GM12878 (cell line): ENCODE measurements around the gene NOTCH3. TPM values are rescaled to one million over a fixed set of nuclear protein-coding genes. Genes with fewer than 3 reads are reported as not detected.

Source experiments
- CBX3 ChIP-seq: fragments of 200-600 bp; sonication (generic); IDR thresholded peaks from 2 replicates; pipeline ENCODE4 v1.6.1; 2016; ENCODE audit warnings: low read depth, borderline replicate concordance
- CHD4 ChIP-seq: fragments of 200-600 bp; sonication (generic); IDR thresholded peaks from 2 replicates; pipeline ENCODE4 v1.6.1; 2016; ENCODE audit warnings: mild to moderate bottlenecking
- HSF1 ChIP-seq: fragments of 150-350 bp; IDR thresholded peaks from 2 replicates; pipeline ENCODE4 v1.6.1; 2014; ENCODE audit warnings: mild to moderate bottlenecking, low read depth, low read length
- MEF2A ChIP-seq: IDR thresholded peaks from 2 replicates; pipeline ENCODE4 v1.6.1; 2011; ENCODE audit warnings: low read depth, mild to moderate bottlenecking, low read length, moderate library complexity; ENCODE audit not compliant: insufficient read depth
- PML ChIP-seq: IDR thresholded peaks from 2 replicates; pipeline ENCODE4 v1.6.1; 2012; ENCODE audit warnings: low read length, inconsistent platforms
- STAT1 ChIP-seq: fragments of 450-650 bp; conservative IDR thresholded peaks from 2 replicates; pipeline ENCODE4 v1.6.1; 2014; ENCODE audit warnings: antibody characterized with exemption, mild to moderate bottlenecking
- USF1 ChIP-seq: IDR thresholded peaks from 2 replicates; pipeline ENCODE4 v1.6.1; 2011; ENCODE audit warnings: borderline replicate concordance, low read depth, mild to moderate bottlenecking, moderate library complexity, mixed read lengths, low read length; ENCODE audit not compliant: insufficient read depth; ENCODE audit errors: extremely low read length
- polyA plus RNA-seq, 11 experiments: library from polyadenylated mRNA; depleted of rRNA in 4 of 11; unstranded in 6 of 11; stranded (reverse) in 5 of 11; fragments of >200 nt; fragmentation: Nextera tagmentation in 4 of 11; fragmentation: Illumina TruSeq in 1 of 11; extraction: Ambion mirVana in 4 of 11; extraction: Trizol in 1 of 11; gene quantifications; 1 replicate in 1 of 11; 2 replicates in 10 of 11; pipeline versions ENCODE4 v1.2.1 to v1.2.3, GENCODE V29; 2011 to 2016; ENCODE audit warnings: inconsistent platforms in 2 of 11, missing spikeins in 2 of 11, low read depth in 1 of 11
- total RNA-seq, 4 experiments: library from RNA; depleted of rRNA in 3 of 4; stranded (reverse); fragments of >200 nt in 3 of 4; fragmentation: Illumina TruSeq in 1 of 4; extraction: Trizol in 1 of 4; gene quantifications; 2 replicates each; pipeline versions ENCODE4 v1.2.1 to v1.2.3, GENCODE V29; 2013 to 2021
- TF ChIP-seq, protein P1 (sequence below): fragments of 450-650 bp; formaldehyde crosslinking; IDR thresholded peaks from 2 replicates; pipeline ENCODE4 v1.5.0; 2022; ENCODE audit warnings: mild to moderate bottlenecking, missing genetic modification characterization

The NOTCH3 gene
- total and polyA plus RNA-seq, 10 of the 15 experiments (the other 5 are each of a cell fraction or from before 2014, with no cell fraction given), result 0.01 to 0.42 (median 0.10) TPM; not detected in 5

- no peak for TF ChIP-seq USF1
- TF ChIP-seq STAT1, result no peak
- no peak for TF ChIP-seq HSF1
- TF ChIP-seq, protein P1, sequence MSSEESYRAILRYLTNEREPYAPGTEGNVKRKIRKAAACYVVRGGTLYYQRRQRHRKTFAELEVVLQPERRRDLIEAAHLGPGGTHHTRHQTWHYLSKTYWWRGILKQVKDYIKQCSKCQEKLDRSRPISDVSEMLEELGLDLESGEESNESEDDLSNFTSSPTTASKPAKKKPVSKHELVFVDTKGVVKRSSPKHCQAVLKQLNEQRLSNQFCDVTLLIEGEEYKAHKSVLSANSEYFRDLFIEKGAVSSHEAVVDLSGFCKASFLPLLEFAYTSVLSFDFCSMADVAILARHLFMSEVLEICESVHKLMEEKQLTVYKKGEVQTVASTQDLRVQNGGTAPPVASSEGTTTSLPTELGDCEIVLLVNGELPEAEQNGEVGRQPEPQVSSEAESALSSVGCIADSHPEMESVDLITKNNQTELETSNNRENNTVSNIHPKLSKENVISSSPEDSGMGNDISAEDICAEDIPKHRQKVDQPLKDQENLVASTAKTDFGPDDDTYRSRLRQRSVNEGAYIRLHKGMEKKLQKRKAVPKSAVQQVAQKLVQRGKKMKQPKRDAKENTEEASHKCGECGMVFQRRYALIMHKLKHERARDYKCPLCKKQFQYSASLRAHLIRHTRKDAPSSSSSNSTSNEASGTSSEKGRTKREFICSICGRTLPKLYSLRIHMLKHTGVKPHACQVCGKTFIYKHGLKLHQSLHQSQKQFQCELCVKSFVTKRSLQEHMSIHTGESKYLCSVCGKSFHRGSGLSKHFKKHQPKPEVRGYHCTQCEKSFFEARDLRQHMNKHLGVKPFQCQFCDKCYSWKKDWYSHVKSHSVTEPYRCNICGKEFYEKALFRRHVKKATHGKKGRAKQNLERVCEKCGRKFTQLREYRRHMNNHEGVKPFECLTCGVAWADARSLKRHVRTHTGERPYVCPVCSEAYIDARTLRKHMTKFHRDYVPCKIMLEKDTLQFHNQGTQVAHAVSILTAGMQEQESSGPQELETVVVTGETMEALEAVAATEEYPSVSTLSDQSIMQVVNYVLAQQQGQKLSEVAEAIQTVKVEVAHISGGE (CRISPR knock-in tag), result no peak
- TF ChIP-seq CBX3, result no peak
- no peak for TF ChIP-seq CHD4
- TF ChIP-seq PML, result no peak
- no peak for TF ChIP-seq MEF2A
These were observed 64.4 kb downstream of the NOTCH3 start (continued) for GRCh38 chr19:15136234-15136954.
